Upper lobe of right lung (tissue), 1 donor: ENCODE measurements around the gene PRR5. TPM values are rescaled to one million over a fixed set of nuclear protein-coding genes. Genes with fewer than 3 reads are reported as not detected.

ENCODE experiments used
- ATAC-seq: fragments of 200-7000 bp; cut with Tn5 transposase; one replicate; pipeline ENCODE4 v1.9.1; 2020; ENCODE audit warnings: mild to moderate bottlenecking, moderate library complexity
- DNase-seq: peaks from one replicate; pipeline ENCODE4 v3.0.0-alpha.2; 2020
- H3K27ac ChIP-seq: fragments of 200-600 bp; one replicate; pipeline ENCODE4 v1.8.0; 2022
- H3K27me3 ChIP-seq: fragments of 200-600 bp; one replicate; pipeline ENCODE4 v1.8.0; 2022; ENCODE audit warnings: mild to moderate bottlenecking
- H3K36me3 ChIP-seq: fragments of 200-600 bp; one replicate; pipeline ENCODE4 v1.8.0; 2022
- H3K4me1 ChIP-seq: fragments of 200-600 bp; one replicate; pipeline ENCODE4 v1.8.0; 2022
- H3K4me3 ChIP-seq: fragments of 200-600 bp; one replicate; pipeline ENCODE4 v1.8.0; 2022; ENCODE audit warnings: mild to moderate bottlenecking
- H3K9me3 ChIP-seq: fragments of 200-600 bp; one replicate; pipeline ENCODE4 v1.8.0; 2022
- CTCF ChIP-seq: fragments of 200-600 bp; IDR thresholded peaks from one replicate; pipeline ENCODE4 v1.8.0; 2022; ENCODE audit warnings: antibody characterized with exemption
- intact Hi-C: fragments of 100-400 bp; cut with DNase I; formaldehyde crosslinking; loops from one replicate; pipeline ENCODE4 v1.11.0; 2022
- total RNA-seq: library from RNA; stranded (reverse); fragmentation: NEBNext Ultra II Directional; extraction: Animal tissue kit (Norgen Biotek cat#: 25700); gene quantifications from one replicate; pipeline ENCODE4 v1.2.1, GENCODE V29; 2021
- donor health status: DM: no; HTN: yes; CAD: no; lungs with severe emphysema.

Gene PRR5
- total RNA-seq, 1 donor from 2014 or later = 13.6 TPM

DNA sequence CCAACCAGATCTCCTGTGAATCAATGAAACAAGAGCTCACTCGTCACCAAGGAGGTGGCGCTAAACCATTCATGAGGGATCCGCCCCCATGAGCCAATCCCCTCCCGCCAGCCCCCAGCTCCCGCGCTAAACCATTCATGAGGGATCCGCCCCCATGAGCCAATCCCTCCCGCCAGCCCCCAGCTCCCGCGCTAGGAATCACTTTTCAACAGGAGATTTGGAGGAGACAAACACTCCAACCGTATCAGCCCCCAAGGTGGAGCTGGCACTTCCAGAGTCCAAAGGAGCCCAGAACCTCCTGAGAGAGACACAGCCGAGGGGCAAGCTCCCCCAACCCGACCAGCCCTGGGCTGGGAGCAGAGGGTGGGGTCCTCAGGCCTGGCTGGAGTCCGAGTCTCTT, 40.9 kb upstream of the PRR5 start:
- ATAC-seq (no peak), DNase-seq (no peak)
- no peak overlapping the region for H3K4me3 ChIP-seq
- no peaks in the 10 kb centered on the region for H3K9me3 ChIP-seq
- no peak for TF ChIP-seq CTCF
- intact Hi-C loops = no loop called here
- H3K4me1 ChIP-seq = peaks cover 15% of the 10 kb centered on the region
- H3K36me3 ChIP-seq = no peaks in the 10 kb centered on the region
- H3K27me3 ChIP-seq = peaks cover 4% of the 10 kb centered on the region
- H3K27ac ChIP-seq = no peak overlapping the region

- H3K4me3 ChIP-seq = no peak overlapping the region
- no peak for ATAC-seq
- H3K9me3 ChIP-seq = no peaks in the 10 kb centered on the region
- H3K27me3 ChIP-seq = peaks cover 4% of the 10 kb centered on the region
- peaks cover 15% of the 10 kb centered on the region for H3K4me1 ChIP-seq
- H3K27ac ChIP-seq = no peak overlapping the region
- H3K36me3 ChIP-seq = no peaks in the 10 kb centered on the region
- no peak for TF ChIP-seq CTCF
- intact Hi-C loops = no loop called here
- no peak for DNase-seq
Measured at GRCh38 chr22:44661659-44662569, 40.1 kb upstream of the PRR5 start.

GRCh38 chr22:44663256-44663999, 38.6 kb upstream of the PRR5 start:
- no peak overlapping the region for H3K4me3 ChIP-seq
- TF ChIP-seq CTCF = no peak
- peak overlapping the region; percentile 6 for H3K27ac ChIP-seq
- ATAC-seq (no peak), DNase-seq (no peak)
- peaks cover 4% of the 10 kb centered on the region for H3K27me3 ChIP-seq
- H3K9me3 ChIP-seq = no peaks in the 10 kb centered on the region
- no peaks in the 10 kb centered on the region for H3K36me3 ChIP-seq
- peaks cover 23% of the 10 kb centered on the region for H3K4me1 ChIP-seq
- intact Hi-C loops = no loop called here

DNA sequence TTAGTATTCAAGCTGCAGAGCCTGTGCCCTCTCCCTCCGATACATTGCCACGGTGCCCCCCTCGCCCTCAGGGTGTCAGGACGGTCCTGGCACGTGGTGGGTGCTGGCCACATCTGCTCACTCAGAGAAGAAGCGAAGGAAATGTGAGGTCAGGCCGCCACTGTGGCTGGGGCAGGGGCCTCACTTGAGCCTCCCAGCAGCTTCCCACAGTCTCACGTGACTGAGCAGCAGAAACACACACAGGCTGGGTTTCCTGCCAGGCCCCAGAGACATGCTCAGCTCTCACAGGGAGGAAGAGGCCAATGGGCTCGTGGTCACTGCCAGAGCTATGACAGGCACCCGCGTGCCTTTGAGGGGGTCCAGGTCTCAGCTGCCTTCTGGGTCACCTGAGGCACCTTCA, 37.9 kb upstream of the PRR5 start:
- no peak for TF ChIP-seq CTCF
- DNase-seq (no peak), ATAC-seq (peak; percentile 62)
- Histone ChIP-seq H3K27ac (peak overlapping the region; percentile 60), H3K36me3 (no peaks in the 10 kb centered on the region), H3K27me3 (peaks cover 5% of the 10 kb centered on the region), H3K4me1 (peaks cover 23% of the 10 kb centered on the region), H3K4me3 (no peak overlapping the region), H3K9me3 (no peaks in the 10 kb centered on the region)
- intact Hi-C loops = no loop called here

DNA sequence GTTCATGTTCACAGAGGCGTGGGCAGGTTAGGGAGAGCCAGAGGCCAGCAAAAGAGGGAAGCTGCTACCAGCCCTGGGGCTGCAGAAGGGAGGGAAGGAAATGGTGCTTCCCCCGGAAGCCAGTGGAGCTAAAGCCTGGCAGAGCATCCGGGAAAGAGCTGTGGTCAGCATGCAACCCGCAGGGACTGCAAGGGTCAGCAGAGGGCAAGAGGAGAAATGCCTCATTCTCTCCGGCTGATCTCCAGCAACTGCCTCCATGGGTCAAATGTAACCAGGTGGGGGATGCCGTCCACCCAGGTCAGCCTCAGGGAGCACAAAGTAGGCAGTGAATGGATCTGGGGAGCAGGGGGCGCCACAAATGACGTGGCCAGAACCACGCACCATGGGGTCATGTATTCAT, 36.9 kb upstream of the PRR5 start:
- Histone ChIP-seq H3K27ac (no peak overlapping the region), H3K4me3 (no peak overlapping the region), H3K36me3 (no peaks in the 10 kb centered on the region), H3K9me3 (no peaks in the 10 kb centered on the region), H3K27me3 (peaks cover 11% of the 10 kb centered on the region), H3K4me1 (peaks cover 28% of the 10 kb centered on the region)
- ATAC-seq (peak; percentile 40), DNase-seq (no peak)
- intact Hi-C loops = no loop called here
- TF ChIP-seq CTCF = no peak
